Medulla oblongata (tissue), 1 donor: ENCODE measurements around the gene PTBP1.
A peak's percentile ranks its signal among the peaks of the same experiment; 100 is the strongest.
"Not testable (repeated sequence)": the region's sequence is repeated elsewhere in the genome, so short reads cannot be mapped to it uniquely, and the experiment has no call there.

Source experiments
- DNase-seq: peaks from one replicate; pipeline ENCODE4 v3.0.0-alpha.2; 2015; ENCODE audit errors: extremely low spot score

PTBP1 gene

DNA sequence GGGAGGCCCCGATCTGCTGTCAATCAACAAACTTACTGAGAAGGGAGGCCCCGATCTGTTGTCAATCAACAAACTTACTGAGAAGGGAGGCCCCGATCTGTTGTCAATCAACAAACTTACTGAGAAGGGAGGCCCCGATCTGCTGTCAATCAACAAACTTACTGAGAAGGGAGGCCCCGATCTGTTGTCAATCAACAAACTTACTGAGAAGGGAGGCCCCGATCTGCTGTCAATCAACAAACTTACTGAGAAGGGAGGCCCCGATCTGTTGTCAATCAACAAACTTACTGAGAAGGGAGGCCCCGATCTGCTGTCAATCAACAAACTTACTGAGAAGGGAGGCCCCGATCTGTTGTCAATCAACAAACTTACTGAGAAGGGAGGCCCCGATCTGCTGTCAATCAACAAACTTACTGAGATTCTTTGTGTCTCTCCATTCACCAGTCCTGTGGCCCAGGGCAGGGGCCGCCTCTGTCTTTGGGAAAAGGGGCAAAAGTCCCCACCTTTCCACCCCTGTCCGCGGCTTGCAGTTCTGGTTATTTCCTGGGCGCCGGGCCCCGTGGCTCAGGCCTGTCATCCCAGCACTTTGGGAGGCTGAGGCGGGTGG, 56.5 kb downstream of the PTBP1 start:
- DNase-seq = not testable (repeated sequence)

DNA sequence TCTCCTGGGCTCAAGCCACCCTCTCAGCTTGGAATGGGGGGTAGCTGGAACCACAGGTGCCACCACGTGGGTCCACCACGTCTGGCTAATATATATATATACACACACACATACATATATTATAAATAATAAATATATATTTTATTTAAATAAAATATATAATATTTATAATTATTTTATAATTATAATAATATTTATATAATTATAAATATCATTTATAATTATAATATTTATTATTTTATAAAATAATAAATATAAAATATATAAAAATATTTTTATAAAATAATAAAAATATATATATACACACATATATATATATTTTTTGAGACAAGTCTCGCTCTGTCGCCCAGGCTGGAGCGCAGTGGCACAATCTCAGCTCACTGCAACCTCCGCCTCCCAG, 57.3 kb downstream of the PTBP1 start:
- DNase-seq = no peak

DNA sequence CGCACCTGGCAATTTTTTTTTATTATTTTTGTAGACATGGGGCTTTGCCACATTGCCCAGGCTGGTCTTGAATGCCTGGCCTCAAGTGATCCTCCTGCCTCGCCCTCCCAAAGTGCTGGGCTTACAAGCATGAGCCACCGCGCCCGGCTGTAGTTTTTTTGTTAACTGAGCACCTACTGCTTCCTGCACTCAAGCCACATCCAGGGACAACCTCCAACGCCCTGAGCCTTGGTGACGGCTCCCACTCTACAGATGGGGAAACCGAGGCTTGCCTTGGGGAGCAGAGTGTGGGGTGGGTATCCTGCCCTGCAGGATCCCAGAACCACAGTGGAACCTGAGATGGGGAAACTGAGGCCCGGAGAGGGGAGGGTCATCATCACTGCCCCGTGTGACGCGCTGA, 57.9 kb downstream of the PTBP1 start:
- DNase-seq = no peak

DNA sequence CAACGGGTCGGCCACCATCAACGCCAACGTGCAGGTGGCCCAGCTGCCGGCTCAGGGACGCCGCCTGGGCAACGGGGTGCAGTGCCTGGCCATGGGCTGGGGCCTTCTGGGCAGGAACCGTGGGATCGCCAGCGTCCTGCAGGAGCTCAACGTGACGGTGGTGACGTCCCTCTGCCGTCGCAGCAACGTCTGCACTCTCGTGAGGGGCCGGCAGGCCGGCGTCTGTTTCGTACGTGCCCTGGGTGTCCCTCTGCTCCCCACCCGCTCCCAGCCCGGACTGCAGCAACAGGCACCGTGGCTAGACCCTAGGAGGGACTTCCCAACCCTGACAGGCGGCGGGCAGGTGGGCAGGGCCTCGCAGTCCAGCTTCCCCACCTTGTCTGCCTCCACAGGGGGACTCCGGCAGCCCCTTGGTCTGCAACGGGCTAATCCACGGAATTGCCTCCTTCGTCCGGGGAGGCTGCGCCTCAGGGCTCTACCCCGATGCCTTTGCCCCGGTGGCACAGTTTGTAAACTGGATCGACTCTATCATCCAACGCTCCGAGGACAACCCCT, 58.4 kb downstream of the PTBP1 start:
- DNase-seq = no peak

DNA sequence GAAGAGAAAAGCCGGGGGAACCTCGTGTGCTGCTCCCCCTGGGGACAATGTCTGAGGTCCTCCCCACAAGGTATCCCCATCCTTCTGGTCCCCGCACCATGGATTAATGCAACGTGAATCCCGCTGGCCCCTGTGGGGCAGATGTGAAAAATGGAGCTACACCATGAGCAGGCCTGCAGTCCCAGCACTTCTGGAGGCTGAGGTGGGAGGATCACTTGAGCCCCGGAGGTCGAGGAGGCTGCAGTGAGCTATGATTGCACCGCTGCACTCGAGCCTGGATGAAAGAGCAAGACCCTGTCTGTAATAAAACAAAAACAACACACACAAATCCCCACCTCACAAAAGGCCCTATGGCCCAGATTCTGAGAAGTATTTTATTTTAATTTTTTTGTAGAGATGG, 61.0 kb downstream of the PTBP1 start:
- DNase-seq = no peak

DNA sequence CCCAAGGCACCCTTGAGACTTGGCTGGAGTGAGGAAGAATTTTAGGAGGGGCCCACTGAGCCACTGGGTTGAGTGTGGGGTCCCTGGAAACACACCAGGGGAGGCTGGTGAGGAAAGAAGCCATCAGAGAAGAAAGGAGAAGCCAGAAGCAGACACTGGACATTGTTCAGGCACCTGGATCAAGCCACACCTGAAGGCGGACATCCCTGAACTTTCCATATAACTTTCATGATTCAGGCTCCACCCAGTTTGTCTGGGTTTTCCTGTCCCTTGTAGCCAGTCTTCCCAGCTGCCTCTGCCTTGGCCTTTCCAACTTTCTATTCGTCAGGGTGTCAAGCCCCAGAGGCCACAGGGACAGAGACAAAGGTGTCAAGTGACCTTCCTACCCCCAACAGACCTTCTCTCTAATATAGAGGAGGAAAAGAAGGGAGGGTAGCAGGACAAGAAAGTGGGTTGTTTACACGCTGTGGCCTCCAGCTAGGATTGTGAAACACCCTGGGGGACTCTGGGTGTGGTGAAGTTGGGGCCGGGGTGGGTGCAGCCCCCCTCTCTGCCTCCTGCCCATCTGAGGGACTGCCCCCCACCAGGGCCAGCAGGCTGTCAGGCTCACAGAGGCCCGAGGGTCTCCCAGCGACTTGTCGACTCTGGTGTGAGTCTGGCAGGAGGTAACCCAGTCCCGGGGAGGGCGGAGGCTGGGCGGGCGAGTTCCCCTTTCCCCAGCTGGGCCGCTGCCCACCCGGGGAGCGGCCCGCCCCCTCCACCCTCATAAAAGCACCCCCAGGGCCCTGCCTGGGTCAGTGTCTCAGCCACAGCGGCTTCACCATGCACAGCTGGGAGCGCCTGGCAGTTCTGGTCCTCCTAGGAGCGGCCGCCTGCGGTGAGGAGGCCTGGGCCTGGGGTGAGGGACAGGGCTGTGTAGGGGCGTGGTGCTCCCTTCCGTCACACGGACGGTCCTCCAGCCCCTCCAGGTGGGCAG, 61.9 kb downstream of the PTBP1 start, which contains the start of gene CFD:
Gene CFD (plus strand): TSS at position 797 of the 976 bp plus-strand sequence. CDS start 26 bp downstream, at position 823.
- DNase-seq = peak; percentile 44

DNA sequence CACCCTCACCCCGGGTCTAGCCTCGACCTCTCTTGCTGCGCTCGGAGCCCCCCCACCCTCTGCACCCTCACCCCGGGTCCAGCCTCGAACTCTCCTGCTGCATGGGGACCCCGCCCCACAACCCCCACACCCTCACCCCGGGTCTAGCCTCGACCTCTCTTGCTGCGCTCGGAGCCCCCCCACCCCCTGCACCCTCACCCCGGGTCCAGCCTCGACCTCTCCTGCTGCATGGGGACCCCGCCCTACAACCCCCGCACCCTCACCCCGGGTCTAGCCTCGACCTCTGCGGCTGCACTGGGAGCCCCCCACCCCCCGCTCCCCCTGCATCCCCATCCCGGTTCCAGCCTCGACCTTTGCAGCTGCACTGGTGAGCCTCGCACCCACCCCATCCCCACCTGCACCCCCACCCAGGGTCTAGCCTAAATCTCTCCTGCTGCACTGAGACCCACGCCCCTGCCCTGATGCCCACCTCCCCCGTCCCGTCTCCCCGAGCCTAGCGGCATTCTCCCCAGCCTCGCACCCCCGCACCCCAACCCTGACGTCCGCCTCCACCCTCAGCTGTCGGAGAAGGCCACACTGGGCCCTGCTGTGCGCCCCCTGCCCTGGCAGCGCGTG, 64.0 kb downstream of the PTBP1 start:
- no peak for DNase-seq
